Measurements from ENCODE around the gene RRP9.
"Not testable (repeated sequence)": the region's sequence is repeated elsewhere in the genome, so short reads cannot be mapped to it uniquely, and the experiment has no call there.

The RRP9 gene, protein sequence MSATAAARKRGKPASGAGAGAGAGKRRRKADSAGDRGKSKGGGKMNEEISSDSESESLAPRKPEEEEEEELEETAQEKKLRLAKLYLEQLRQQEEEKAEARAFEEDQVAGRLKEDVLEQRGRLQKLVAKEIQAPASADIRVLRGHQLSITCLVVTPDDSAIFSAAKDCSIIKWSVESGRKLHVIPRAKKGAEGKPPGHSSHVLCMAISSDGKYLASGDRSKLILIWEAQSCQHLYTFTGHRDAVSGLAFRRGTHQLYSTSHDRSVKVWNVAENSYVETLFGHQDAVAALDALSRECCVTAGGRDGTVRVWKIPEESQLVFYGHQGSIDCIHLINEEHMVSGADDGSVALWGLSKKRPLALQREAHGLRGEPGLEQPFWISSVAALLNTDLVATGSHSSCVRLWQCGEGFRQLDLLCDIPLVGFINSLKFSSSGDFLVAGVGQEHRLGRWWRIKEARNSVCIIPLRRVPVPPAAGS

DNA sequence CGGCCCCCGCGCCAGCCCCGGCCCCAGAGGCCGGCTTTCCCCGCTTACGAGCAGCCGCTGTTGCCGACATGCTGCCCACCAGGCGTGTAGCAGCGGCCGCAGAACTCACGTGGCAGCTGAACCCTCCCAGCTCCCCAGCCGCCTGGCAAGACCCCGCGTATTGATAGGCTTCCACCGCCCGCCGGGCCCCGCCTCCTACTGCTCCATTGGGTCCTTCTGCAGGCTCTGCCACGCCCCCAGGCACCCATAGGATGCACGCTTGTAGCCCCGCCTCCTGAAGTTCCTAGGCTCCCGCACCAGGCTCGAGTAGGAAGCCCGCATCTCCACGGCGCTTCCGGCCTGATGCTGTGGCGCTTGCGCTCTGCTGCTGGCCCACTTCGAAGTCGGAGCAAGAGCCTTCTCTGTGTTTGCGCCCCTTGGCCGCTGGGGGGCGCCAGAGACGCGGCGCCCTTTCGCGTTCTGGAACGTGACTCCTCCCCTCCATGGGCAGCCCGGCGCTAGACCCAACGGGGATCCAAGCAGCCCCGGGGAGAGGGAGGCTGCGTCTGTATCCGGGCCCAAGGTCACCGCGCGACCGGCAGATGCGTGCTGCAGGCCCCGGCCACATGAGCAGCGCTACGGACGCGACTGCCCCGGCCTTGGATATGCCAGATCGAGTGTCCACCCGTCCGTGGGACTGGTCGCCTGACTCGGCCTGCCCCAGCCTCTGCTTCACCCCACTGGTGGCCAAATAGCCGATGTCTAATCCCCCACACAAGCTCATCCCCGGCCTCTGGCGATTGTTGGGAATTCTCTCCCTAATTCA lies at the start of gene RRP9, which contains the start of gene PARP3:
Gene RRP9, minus strand, starts transcription at position 107 of the 805 bp plus-strand sequence. Its CDS starts 37 bp downstream, at position 70.
Gene PARP3, plus strand, starts transcription at position 566 of the 805 bp plus-strand sequence. CDS start 993 bp downstream, outside the sequence.
- FAIRE-seq, result peak; percentile 90

DNA sequence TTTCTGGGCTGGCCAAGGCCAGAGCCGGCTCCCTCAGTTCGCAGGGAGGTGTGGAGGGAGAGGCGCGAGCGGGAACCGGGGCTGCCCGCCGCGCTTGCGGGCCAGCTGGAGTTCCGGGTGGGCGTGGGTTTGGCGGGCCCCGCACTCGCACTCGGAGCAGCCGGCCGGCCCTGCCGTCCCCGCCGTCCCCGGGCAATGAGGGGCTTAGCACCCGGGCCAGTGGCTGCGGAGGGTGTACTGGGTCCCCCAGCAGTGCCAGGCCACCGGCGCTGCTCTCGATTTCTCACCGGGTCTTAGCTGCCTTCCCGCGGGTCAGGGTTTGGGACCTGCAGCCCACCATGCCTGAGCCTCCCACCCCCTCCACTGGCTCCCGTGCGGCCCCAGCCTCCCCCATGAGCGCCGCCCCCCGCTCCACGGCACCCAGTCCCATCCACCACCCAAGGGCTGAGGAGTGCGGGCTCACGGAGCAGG lies 48.8 kb upstream of the RRP9 start:
- not testable (repeated sequence) for FAIRE-seq

DNA sequence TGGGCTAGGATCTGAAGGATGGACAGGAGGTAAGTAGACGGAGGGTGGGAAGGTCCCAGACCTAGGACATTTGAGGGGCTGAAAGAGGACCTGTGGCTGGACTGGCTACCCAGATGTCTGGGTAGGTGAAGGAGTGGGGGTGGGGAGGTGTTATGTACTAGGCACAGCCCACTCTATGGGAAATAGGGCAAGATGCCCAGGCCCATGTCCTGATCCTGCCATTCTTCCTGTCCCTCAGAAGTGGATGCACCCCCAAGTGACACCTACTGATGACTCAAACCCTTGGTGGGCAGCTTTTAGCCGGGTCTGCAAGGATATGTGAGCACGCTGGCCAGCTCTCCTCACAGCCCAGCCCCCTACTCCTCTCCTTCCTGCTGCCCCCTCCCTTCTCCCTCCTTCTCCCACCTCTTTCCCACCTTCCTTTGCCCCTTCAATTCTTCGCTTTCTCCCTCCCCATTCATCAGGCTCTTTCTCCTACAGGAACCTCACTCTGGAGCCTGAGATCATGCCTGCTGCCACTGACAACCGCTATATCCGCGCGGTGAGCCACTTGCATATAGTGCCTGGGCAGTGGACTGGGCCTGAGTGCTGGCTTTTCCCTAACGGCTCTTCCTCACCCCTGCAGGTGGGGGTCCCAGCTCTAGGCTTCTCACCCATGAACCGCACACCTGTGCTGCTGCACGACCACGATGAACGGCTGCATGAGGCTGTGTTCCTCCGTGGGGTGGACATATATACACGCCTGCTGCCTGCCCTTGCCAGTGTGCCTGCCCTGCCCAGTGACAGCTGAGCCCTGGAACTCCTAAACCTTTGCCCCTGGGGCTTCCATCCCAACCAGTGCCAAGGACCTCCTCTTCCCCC lies 46.8 kb upstream of the RRP9 start:
- no peak for FAIRE-seq

DNA sequence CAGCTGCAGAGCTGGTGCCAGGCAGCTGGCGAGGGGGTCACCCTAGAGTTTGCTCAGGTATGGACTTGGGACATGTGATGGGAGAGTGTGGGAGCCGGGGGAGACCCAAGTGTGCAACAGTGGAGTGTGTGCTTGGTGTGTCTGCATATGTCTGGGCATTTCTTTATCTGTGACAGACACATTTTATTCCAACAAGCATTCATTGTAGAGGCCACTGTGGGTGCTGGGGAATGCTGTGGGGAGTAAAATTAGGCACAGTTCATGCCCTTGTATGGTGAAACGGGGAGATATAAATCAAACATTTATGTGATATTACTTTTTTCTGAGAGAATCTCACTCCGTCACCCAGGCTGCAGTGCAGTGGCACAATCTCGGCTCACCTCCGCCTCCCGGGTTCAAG lies 45.9 kb upstream of the RRP9 start:
- no peak for FAIRE-seq

DNA sequence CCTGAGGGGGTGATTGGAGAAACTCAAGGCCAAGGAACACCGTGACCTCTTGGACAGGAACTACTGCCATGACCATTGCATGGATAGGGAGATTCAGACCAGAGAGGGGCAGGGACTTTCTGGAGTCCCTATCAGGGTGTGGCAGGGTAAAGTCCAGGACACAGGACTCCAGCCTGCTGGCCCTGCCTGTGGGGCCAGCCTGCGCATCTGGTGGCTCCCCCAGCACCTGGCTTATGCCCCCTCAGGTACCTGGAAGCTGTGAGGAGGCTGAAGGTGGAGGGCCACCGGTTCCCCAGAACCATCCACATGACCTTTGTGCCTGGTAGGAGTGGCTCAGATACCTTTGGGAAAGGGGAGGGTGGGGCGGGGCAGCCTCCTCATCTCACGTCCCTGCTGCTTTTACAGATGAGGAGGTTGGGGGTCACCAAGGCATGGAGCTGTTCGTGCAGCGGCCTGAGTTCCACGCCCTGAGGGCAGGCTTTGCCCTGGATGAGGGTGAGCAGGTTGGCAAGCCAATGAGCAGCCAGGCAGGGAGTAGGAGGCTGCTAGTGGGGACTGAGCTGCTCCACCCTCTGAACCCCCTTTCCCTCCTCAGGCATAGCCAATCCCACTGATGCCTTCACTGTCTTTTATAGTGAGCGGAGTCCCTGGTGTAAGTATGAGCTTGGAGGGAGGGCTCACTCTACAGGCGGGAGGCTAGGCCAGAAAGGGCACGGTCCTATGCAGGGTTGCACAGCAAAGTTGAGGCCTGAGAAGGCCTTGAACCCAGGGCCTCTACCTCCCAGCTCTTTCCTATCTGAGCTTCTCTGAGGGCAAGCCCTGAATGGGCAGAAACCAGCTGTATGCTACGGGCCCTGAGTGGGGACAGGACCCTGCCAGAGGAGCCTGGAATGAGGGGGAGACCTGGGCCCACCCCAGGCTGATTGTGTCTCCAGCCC lies 44.6 kb upstream of the RRP9 start:
- FAIRE-seq, result no peak

DNA sequence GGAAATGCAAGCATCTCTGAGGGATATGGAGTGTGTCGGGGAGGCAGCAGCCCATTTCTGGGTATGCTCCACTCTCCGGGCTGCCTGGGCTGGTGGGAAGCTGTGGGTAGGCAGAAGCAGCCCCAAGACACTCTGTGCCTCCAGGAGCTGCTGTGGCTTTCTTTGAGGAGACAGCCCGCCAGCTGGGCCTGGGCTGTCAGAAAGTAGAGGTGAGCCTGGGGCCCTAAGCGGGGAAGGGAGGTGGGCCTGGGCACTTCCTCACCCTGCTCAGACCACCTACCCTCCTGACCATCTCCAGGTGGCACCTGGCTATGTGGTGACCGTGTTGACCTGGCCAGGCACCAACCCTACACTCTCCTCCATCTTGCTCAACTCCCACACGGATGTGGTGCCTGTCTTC lies 43.4 kb upstream of the RRP9 start:
- no peak for FAIRE-seq

DNA sequence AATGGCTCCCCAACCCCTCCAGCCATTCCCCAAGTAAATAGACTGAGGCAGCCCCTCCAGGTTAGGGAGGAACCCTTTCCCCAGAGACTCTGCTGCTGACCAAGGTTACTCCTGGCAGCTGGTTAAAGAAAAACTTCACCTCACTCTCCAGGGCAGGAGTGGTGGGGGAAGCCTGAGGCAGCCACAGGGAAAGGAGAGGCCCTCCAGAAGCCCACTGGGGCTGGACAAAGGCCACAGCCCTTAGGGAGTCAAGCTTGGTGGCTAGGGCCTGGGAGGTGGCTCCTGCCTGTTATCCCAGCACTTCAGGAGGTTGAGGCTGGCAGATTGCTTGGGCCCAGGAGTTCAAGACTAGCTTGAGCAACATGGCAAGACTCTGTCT lies 42.6 kb upstream of the RRP9 start:
- no peak for FAIRE-seq

DNA sequence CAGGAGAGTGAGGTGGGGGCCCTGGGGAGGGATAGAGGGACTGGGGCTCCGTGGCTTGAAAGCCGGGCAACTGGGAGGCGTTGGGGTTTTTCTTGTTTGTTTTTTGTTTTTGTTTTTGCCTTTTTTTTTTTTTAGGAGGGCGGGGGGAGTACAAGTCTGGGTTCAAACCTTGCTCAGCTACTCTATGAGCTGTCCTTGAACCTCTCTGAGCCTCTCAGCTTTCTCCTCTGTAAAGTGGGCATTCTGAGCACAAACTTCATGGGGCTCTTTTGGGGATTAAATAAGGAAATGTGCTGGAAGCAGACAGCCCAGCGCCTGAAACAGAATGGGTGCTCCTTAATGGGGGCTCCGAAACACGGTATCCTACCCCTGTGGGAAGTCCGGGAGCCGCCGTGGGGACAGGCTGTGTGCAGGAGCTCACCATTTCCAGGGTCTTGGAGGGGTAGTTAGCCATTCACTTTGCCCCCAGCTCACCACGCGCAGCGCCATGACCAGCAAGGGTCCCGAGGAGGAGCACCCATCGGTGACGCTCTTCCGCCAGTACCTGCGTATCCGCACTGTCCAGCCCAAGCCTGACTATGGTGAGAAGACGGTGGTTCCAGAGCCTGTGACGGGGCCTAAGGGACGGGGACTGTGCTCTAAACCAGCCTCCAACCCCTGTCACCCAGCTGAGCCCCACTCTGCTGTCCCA lies 42.0 kb upstream of the RRP9 start:
- FAIRE-seq, result no peak

DNA sequence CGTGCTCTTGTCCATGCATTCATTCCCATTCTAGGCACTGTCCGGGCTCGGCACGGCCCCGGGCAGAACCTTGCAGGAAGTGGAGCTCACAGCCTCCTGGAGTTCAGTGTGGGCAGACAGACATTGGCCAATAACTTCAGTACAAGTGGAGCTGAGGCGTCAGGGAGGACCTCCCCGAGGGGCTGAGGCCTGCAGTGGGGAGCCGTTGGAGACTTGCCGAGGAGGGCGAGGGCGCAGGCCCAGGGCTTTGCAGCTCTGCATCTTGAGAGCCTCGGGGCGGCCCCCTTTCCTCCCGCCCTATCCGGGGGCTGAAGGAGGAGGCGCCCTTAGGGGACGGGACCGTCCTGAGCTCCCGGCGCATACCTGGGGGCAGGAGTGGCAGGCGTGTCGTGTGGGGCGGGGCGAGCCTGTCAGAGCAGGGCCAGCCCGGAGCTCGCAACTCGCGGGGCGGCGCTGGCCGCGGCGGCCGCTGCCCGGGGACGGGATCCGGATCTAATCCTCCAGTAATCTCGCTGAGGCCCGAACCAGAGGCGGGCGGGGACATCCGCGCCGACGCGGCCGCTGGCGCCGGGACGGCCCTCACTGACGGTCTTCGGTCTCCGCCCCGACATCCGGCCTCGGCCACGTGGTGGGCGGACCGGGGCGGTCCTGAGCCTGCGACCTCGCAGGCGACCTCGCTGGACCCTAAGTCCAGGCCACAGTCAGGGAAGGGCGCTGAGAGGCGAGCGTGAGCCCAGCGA lies 41.3 kb upstream of the RRP9 start, which contains the start of gene ACY1:
Gene ACY1, plus strand, starts transcription at position 698 of the 740 bp plus-strand sequence. CDS start 530 bp downstream, outside the sequence.
- no peak for FAIRE-seq

DNA sequence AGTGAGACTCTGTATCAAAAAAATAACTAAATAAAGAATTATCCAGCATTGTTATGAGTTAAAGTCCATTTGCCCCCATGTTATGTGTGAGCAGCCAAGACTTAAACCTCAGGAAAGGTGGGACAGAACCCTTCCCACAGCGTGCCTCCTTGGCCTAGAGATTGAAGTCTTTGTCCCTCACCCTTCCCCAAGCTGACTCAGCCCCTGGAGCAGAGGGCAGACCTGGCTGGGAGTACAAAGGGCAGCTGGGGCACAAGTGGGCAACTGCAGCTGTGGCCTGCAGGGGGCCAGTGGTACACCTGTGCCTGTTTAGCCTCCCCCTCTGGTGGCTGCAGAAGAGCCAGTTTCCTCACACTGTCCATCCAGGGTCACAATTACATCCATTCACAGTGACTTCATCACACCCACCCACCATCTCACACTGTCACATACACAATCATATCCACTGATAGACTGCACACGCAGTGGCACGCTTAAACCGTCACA lies 40.7 kb upstream of the RRP9 start:
- no peak for FAIRE-seq

DNA sequence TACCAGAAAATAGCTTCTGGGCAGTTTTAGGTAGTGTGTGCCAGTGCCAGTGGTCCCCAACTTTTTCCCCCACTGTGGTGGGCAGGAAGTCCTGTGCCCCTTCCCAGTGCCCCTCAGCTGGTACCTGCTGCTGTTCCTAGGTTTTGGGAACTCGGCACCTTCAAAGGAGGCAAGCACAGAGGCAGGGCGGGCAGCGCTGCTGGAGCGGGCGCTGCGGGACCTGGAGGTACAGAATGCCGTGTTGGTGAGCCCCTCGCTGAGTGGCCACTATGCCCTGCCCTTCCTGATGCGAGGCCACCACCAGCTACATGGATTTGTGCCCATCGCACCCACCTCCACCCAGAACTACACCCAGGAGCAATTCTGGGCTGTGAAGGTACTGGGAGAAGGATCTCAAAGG lies 38.5 kb upstream of the RRP9 start:
- no peak for FAIRE-seq

DNA sequence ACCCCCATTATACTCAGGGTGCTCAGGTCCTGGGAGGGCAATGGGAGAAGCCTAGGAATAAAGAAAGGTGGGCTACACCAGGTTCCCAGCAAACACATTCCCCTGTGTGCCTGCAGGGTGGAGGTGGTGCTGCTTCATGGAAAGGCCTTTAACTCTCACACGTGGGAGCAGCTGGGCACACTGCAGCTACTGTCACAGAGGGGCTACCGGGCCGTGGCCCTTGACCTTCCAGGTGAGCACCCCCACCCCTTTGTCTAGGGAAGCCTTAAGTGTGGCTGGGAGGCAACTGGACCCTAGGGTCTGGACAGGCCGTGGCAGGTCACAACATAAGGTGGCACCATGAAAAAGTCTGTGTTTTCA lies 36.4 kb upstream of the RRP9 start:
- FAIRE-seq, result no peak

DNA sequence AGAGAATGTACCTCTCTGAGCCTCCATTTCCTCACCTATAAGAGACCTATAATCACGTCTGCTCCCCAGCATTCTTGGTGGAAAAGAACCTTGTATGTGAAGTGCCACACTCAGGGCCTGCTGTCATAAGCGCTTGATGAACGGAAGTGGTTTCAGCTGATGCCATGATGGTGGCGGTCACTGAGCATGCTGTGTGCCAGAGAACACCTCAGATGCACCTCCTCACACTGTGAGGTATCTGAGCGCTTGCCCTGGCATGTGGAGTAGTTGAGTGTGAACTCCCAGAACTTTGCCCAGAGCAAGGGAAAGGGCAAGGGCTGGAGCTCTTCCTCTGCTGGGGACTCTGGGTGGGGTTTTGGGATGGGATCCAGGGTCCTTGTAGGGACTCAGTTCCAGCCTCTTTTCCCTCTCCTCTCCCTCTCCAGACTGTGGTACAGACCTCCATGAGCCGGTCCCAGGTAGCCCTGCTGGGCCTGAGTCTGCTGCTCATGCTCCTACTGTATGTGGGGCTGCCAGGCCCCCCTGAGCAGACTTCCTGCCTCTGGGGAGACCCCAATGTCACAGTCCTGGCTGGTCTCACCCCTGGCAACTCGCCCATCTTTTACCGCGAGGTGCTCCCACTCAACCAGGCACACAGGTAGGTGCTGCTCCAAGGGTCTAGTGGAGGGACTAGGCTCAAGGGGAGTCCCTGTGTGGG lies 35.9 kb upstream of the RRP9 start:
- FAIRE-seq, result no peak

DNA sequence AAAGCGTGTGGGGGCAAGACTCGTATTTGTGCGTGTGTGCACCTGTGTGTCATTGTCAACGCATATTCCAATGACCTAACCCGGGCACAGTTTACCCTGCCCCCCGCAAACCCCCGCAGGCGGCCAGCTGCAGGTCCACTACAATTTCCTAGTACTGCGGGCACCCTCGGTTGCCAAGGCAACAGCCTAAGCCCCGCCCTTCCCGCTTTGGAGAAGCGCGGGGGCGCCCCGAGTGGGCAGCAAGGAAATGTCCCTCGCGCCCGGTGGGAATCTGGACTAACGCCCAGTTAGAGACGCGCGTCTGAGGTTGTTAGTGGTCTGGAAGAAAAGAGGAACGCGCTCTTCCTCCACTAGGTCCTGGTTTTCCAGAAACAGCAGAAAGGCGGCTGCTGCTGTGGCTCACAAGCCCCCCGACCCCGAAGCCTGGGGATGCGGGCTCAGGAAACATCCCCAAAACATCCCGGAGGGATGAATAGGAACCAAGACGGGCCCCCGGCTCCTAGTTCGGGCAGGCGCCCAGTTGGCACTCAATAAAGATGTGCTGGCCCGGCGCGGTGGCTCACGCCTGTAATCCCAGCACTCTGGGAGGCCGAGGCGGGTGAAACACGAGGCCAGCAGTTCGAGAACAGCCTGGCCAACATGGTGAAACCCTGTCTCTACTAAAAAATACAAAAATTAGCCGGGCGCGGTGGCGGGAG lies 34.3 kb upstream of the RRP9 start:
- FAIRE-seq, result no peak

DNA sequence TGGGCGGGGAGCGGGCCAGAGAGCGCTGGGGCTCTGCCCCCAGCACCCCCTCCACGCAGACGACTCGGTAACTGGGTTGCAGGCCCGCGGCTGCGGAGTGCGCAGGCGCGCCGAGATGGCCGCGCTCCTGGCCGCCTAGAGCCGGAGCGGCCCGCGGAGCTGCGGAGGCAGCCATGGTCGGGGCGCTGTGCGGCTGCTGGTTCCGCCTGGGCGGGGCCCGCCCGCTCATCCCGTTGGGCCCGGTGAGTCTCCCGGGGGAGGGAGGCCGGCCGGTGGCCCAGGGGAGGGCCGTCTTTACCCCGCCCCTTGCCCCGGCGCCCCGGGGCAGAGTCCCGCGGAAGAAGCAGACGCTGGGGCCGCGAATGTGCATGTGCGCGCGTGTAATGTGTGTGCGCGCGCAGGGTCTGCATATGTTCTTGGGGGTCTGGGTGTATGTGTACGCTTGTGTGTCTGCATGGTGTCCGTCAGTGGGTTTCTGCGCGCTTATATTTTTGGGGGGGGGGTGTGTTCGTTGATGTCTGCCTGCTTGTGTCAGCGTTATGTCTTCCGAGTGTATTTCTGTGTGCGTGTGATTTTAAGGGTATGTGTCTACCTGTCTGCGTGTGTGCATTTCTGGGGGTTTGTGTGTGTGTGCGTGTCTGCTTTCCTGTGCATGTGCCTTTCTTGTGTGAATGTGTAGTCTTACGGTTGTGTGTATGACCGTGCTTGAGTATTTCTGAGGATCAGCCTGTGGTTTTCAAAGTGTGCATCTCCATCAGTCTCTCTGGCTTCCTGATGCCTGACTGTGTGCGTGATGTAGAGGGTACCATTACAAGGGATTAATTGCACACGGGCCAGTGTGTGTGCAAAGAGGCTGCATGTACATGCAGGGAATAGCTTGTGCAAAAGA lies 33.5 kb upstream of the RRP9 start, which contains the start of gene ABHD14A:
Gene ABHD14A, plus strand, starts transcription at position 102 of the 889 bp plus-strand sequence. Its CDS starts 72 bp downstream, at position 174.
- FAIRE-seq, result no peak

DNA sequence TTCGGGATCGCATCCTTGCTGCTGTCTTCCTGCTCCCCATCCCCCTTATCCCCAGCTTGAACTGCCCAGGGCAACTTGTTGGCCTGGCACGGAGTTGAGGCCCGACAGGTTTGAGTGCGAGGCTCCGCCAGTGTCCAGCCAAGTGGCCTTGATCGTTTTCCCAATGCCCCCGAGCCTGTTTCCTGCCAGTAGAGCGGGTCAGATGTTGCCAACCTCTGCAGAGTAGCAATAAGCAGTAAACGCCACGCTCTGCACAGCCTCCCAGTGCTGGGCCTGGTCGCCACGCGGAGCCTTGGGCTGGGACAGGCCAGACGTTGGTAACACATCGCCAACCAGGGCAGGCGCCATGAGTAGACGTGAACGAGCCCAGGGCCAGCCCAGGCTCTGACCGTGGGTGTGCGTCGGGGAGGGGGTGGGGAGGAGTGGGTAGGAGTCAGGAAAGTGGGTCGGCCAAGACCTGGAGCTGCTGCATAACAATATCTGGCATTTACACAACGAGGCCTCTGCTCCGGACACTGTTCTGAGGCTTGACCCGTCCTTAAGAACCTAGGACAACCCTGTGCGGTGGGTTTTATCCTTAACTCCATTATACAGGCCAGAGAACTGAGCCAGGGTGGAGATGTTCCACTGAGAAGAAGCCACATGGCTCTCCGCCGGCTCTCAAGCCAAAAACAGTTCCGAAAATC lies 32.7 kb upstream of the RRP9 start:
- FAIRE-seq, result no peak

DNA sequence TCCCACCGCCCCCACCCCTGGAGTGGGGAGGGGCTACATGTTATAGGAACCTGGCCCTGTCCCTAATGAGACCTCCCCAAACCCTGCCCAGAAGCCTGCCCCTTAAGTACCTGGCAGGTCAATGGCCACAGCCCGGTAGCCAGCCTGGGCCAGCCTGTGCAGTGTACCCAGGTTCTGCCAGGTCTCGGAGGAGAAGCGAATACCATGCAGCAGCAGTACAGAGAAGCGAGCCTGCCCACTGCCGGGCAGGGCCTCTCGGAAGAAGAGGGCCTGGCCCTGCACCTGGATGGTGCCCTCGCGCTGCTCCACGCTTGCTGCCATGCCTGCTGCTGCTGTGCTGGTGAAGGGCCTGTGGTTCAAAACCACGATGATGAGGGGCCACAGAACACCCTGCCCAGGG lies 29.6 kb upstream of the RRP9 start:
- FAIRE-seq, result no peak

Data from islet of Langerhans (tissue), 1 donor.